Right lobe of liver (tissue), 4 donors: ENCODE data around the gene EEF1A1.

ENCODE experiments used
- POLR2A ChIP-seq: fragments of 450-650 bp; IDR thresholded peaks from one replicate; pipeline ENCODE4 v1.6.1; 2017; ENCODE audit warnings: antibody characterized with exemption, mild to moderate bottlenecking
- TF ChIP-seq, protein P1 (sequence below), 4 donors: fragments of 200-600 bp in 3 of 4; fragments of 450-650 bp in 1 of 4; IDR thresholded peaks; one replicate each; pipeline versions ENCODE4 v1.5.1 to v1.8.0; 2016 to 2022; ENCODE audit warnings: antibody characterized with exemption in 4 of 4, mild to moderate bottlenecking in 2 of 4
- donor health status: DM: no; HTN: no; CAD: no.
- donor health status: DM: no; HTN: no; CAD: no.
- donor health status: DM: no; HTN: yes; CAD: no.

DNA sequence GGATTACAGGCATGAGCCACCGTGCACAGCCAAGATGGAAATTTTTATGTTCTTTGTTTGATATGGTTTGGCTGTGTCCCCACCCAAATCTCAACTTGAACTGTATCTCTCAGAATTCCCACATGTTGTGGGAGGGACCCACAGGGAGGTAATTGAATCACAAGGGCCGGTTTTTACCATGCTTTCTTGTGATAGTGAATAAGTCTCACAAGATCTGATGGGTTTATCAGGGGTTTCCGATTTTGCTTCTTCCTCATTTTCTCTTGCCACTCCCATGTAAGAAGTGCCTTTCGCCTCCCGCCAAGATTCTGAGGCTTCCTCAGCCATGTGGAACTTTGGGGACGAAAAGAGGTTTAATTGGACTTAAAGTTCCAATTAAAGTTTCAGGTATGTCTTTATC is 14.6 kb downstream of the EEF1A1 start:
- TF ChIP-seq, protein P1, sequence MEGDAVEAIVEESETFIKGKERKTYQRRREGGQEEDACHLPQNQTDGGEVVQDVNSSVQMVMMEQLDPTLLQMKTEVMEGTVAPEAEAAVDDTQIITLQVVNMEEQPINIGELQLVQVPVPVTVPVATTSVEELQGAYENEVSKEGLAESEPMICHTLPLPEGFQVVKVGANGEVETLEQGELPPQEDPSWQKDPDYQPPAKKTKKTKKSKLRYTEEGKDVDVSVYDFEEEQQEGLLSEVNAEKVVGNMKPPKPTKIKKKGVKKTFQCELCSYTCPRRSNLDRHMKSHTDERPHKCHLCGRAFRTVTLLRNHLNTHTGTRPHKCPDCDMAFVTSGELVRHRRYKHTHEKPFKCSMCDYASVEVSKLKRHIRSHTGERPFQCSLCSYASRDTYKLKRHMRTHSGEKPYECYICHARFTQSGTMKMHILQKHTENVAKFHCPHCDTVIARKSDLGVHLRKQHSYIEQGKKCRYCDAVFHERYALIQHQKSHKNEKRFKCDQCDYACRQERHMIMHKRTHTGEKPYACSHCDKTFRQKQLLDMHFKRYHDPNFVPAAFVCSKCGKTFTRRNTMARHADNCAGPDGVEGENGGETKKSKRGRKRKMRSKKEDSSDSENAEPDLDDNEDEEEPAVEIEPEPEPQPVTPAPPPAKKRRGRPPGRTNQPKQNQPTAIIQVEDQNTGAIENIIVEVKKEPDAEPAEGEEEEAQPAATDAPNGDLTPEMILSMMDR (IDR thresholded peaks at IDR 0.05) = no peak
- no peak for TF ChIP-seq POLR2A
